GM21825 (cell line): ENCODE data around the gene PREP.

ENCODE experiments used
- ATAC-seq: cut with Tn5 transposase; IDR thresholded peaks from one replicate; pipeline ENCODE4 v1.9.1; 2021; ENCODE audit warnings: mild to moderate bottlenecking, moderate library complexity; ENCODE audit not compliant: unreplicated experiment

PREP gene

DNA sequence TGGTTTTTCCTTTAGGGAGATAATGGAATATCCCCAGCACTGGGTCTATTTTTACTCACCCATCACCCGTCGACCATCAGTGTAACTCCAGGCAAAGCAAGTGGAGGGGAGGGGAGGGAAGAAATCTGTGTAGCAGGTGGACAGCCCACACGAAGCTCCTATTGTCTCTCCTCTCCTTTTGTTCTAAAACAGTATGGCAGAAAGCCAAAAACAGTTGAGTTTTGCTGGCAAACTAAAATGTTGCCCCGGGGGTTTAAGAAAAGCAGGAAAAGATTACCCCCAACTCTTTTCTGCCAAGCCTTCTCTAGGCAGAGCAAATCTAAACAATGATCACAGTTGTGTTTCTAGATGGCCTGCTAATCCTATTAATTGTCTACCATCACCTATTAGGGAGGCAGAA is 89.7 kb downstream of the PREP start:
- ATAC-seq: no peak

DNA sequence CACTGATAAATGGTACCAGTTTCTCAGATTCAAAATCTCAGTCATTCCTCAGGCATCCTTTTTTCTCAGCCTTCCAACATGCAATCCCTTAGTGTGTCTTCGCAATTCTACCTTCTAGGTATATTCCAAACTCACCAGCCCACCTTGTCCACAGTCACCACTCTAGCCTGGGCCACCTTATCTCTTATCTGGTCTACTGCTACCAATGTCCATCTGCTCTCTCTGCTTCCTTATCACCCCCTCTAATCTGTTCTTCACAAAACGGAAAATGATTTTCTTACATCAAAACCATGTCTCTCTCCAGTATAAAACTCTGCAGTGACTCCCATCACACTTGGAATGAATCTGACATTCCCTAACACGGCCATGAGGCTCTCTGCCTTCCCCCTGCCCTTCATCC is 91.9 kb downstream of the PREP start:
- ATAC-seq: no peak

GRCh38 chr6:105310371-105310770 is 92.5 kb downstream of the PREP start:
- no peak for ATAC-seq

- no peak for ATAC-seq
These were observed 94.0 kb downstream of the PREP start for GRCh38 chr6:105308840-105309239.

- ATAC-seq: no peak
These were observed 97.4 kb downstream of the PREP start for GRCh38 chr6:105305521-105305920.

- no peak for ATAC-seq
These were observed 98.1 kb downstream of the PREP start for GRCh38 chr6:105304825-105305224.

DNA sequence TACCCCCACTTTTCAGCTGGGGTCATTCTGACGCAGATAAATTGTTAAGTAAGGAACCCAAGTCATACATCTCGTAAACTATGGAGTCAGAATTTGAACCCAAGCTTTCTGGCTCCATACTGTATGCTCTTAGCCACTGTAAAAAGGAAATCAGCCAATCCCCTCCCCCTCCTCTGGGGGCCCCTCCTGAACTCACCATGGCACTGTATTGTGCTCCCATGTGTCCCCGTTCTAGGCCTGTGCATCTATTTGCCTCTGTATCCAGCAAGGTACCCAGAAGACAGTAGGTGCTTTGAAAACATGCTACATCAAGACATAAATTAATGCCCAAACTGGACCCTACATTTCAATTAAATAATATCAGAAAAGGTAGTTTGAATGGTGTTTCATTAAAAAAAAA is 98.5 kb downstream of the PREP start:
- ATAC-seq: no peak

GRCh38 chr6:105302617-105303128 is 100.2 kb downstream of the PREP start:
- ATAC-seq: no peak

DNA sequence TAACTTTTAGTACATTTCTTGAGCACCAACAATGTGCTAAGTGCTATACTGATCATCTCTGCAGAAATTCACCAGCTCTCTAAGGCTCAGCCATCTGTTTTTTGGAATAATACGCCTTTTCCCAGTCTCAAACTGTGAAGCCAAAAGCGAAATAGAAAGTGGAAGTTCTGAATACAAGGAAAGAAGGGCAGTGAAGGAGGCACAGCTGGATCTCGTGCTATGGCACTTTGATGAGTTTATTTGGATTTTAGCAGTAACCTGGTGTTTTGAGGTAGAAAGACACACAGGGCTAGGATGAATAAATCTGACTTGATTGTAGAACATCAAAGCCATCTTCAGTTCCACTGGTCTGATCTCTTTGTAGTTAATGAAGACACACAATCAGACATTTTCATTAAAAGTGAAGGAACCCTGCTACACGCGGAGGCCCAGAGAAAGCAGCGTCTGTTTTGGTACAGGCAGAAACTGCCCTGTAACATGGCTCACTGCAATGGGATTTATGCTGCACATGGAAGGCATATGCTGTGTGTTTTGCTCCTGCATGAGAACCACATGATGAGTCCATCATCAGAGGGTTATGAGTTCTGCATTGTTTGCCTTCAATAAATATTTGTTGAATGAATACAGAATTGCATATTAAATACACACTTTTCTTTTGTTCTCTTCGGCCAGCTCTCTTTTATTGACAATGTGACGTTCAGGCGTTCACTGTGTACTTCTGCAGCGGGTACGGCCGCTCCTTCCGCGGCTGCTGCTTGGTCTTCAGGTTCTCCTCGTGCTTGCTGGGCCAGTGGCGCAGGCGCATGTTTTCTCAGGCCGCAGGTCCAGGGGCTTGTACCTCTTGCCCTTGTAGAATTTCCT is 100.9 kb downstream of the PREP start:
- no peak for ATAC-seq

GRCh38 chr6:105301072-105301503 is 101.8 kb downstream of the PREP start:
- ATAC-seq: no peak

DNA sequence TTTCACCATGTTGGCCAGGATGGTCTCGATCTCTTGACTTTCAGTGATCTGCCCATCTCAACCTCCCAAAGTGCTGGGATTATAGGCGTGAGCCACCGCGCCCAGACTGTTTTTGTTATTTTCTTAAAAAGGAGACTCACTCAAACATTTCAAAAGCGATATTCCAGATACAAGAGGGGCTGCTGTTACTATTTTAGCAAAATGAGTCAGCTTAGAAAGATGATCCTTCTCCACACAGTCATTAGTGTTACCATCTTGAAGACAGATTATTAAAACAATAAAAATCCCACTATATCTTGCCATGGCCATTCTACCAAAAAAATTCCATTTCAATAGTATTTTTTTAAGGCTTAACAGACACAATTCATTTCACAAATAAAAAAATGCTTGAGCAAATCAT is 102.8 kb downstream of the PREP start:
- ATAC-seq: no peak

- no peak for ATAC-seq
These were observed 108.8 kb downstream of the PREP start for GRCh38 chr6:105294129-105294528.

DNA sequence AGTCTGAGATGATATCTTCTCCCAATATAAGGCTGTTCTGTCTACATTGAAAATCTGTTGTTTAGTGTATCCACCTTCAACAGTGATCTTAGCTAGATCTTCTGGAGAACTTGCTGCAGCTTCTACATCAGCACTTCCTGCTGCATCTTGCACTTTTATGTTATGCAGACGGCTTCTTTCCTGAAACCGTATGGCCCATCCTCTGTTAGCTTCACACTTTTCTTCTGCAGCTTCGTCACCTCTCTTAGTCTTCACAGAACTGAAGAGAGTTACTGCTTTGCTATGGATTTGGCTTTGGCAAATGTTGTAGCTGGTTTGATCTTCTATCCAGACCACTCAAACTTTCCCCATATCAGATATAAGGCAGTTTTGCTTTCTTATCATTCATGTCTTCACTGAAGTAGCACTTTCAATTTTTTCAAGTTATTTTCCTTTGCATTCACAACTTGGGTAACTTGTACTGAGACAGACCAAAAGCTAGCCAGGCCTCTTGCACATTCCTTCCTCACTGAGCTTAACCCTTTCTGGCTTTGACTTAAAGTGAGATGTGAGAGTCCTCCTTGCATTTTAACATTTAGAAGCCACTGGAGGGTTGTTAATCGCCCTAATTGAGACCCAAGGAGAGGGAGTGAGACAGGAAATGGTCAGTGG is 110.1 kb downstream of the PREP start:
- no peak for ATAC-seq

GRCh38 chr6:105291525-105291924 is 111.4 kb downstream of the PREP start:
- ATAC-seq: no peak

GRCh38 chr6:105282631-105283585 is 120.0 kb downstream of the PREP start:
- no peak for ATAC-seq

DNA sequence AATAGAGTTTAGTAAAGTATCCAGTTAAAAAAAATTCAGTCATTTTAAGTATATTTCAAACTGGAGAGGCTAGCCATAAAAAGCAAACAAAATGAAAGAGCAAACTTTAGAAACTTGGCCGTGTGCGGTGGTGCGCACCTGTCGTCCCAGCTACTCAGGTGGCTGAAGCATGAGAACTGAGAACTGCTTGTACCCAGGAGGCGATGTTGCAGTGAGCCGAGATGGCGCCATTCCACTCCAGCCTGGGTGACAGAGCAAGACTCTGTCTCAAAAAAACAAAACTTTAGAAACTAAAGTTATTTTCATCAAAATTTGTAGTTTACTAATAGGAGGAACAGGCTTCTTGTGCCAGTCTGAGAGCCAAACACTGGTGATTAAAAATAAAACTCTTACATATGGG is 122.8 kb downstream of the PREP start:
- ATAC-seq: no peak

DNA sequence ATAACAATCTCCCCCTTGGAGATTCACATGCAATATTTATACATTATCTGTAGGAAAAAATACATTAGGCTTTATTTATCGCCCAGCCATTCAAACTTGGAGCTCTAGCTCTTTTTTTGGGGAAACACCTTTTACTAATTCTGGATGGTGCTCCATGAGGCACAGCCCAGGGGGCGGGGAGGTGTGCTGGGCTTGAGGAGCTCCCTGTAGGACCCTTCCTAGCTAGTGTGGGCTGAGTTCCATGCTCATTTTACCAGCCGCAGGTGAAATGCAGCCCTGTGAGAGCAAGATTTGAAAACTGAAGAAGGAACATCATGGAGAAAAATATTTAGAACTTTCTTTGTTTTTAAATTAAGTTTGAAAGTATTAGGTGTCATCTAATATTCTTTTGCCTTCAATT is 123.4 kb downstream of the PREP start:
- ATAC-seq: no peak

GRCh38 chr6:105278813-105279212 is 124.1 kb downstream of the PREP start:
- ATAC-seq: no peak

- ATAC-seq: no peak
These were observed 124.8 kb downstream of the PREP start for GRCh38 chr6:105278035-105278434.

DNA sequence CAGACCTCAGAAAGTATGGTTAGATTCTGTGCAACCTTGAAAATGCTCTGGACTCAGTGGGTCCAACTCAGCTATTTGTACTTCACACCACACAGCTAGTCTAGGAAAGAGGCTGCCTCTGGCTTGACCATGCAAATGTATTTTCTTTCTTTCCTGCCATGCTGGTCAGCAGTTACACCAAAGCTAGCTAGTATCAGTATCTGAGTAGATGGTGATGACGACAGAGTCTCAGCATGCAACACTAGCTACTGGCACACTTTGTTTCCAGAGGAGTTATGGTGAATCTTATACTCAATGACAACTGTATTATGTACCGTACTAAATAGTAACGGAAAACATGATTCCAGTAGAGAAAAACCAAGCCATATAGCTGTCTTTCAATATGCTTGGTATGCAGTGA is 126.5 kb downstream of the PREP start:
- ATAC-seq: no peak

DNA sequence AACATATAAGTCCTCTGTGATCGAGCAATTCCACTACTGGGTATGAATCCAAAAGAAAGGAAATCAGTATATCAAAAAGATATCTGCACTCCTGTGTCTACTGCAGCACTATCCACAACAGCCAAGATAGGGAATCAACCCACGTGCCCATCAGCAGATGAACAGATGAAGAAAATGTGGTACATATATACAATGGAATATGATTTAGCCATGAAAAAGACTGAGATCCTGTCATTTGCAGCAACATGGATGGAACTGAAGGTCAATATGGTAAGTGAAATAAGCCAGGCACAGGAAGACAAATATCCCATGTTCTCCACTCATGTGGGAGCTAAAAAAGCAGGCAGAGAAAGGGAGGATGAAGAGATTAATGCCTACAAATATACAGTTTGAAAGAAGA is 127.3 kb downstream of the PREP start:
- no peak for ATAC-seq
